T-helper 2 cell treated with Interferon-gamma antibody and Interleukin-4, amounts not matched to agents 5 μg/mL and 100 μg/mL, for 36 hours (primary cell): Measurements from ENCODE around the gene CBFA2T3.

ENCODE experiments used
- DNase-seq: peaks from one replicate; pipeline ENCODE4 v3.0.0; 2021; ENCODE audit warnings: low spot score
- H3K27ac Mint-ChIP-seq: one replicate; pipeline ENCODE4 v1.8.0; 2021; ENCODE audit warnings: mild to moderate bottlenecking, mixed read lengths
- H3K27me3 Mint-ChIP-seq: one replicate; pipeline ENCODE4 v1.8.0; 2021; ENCODE audit warnings: low read depth, mixed read lengths
- H3K36me3 Mint-ChIP-seq: one replicate; pipeline ENCODE4 v1.8.0; 2021; ENCODE audit warnings: low read depth, mixed read lengths
- H3K4me1 Mint-ChIP-seq: one replicate; pipeline ENCODE4 v1.8.0; 2021; ENCODE audit warnings: low read depth, mixed read lengths
- H3K4me3 Mint-ChIP-seq: one replicate; pipeline ENCODE4 v1.8.0; 2022; ENCODE audit warnings: mild to moderate bottlenecking, moderate library complexity, mixed read lengths
- H3K9me3 Mint-ChIP-seq: one replicate; pipeline ENCODE4 v1.8.0; 2021; ENCODE audit warnings: mixed read lengths

CBFA2T3 gene

GRCh38 chr16:88957887-88958577, 19.0 kb downstream of the CBFA2T3 start:
- Mint-ChIP-seq H3K4me1 (peaks cover 13% of the 10 kb centered on the region), H3K27ac (peak overlapping the region; percentile 70), H3K36me3 (no peaks in the 10 kb centered on the region), H3K9me3 (no peaks in the 10 kb centered on the region), H3K4me3 (peak overlapping the region; percentile 74), H3K27me3 (peaks cover 13% of the 10 kb centered on the region)
- peak; percentile 15 for DNase-seq

- Mint-ChIP-seq H3K4me3 (peak overlapping the region; percentile 74), H3K4me1 (peaks cover 13% of the 10 kb centered on the region), H3K36me3 (no peaks in the 10 kb centered on the region), H3K27ac (peak overlapping the region; percentile 70), H3K27me3 (peaks cover 13% of the 10 kb centered on the region), H3K9me3 (no peaks in the 10 kb centered on the region)
- DNase-seq = no peak
Observed at GRCh38 chr16:88957433-88957767, 19.6 kb downstream of the CBFA2T3 start.

- no peaks in the 10 kb centered on the region for H3K9me3 Mint-ChIP-seq
- peaks cover 13% of the 10 kb centered on the region for H3K4me1 Mint-ChIP-seq
- DNase-seq = no peak
- peak overlapping the region; percentile 35 for H3K27ac Mint-ChIP-seq
- no peak overlapping the region for H3K4me3 Mint-ChIP-seq
- H3K27me3 Mint-ChIP-seq = peaks cover 13% of the 10 kb centered on the region
- no peaks in the 10 kb centered on the region for H3K36me3 Mint-ChIP-seq
Observed at GRCh38 chr16:88956546-88957432, 20.2 kb downstream of the CBFA2T3 start.

GRCh38 chr16:88955906-88956305, 21.1 kb downstream of the CBFA2T3 start:
- H3K36me3 Mint-ChIP-seq = no peaks in the 10 kb centered on the region

GRCh38 chr16:88953003-88953690, 23.9 kb downstream of the CBFA2T3 start:
- Mint-ChIP-seq H3K4me1 (peaks cover 13% of the 10 kb centered on the region), H3K36me3 (no peaks in the 10 kb centered on the region), H3K27ac (no peak overlapping the region), H3K27me3 (peaks cover 8% of the 10 kb centered on the region), H3K9me3 (no peaks in the 10 kb centered on the region), H3K4me3 (no peak overlapping the region)
- DNase-seq = no peak

More at GRCh38 chr16:88955906-88956305, 21.1 kb downstream of the CBFA2T3 start:
- Mint-ChIP-seq H3K4me3 (no peak overlapping the region), H3K4me1 (peaks cover 13% of the 10 kb centered on the region), H3K9me3 (no peaks in the 10 kb centered on the region), H3K27me3 (peaks cover 13% of the 10 kb centered on the region), H3K27ac (no peak overlapping the region)
- DNase-seq = no peak

GRCh38 chr16:88951989-88952388, 25.0 kb downstream of the CBFA2T3 start:
- Mint-ChIP-seq H3K27ac (no peak overlapping the region), H3K4me3 (no peak overlapping the region), H3K4me1 (peaks cover 1% of the 10 kb centered on the region)

GRCh38 chr16:88951501-88951900, 25.5 kb downstream of the CBFA2T3 start:
- H3K27ac Mint-ChIP-seq = no peak overlapping the region
- H3K4me1 Mint-ChIP-seq = no peaks in the 10 kb centered on the region
- H3K27me3 Mint-ChIP-seq = peaks cover 2% of the 10 kb centered on the region
- H3K4me3 Mint-ChIP-seq = no peak overlapping the region
- DNase-seq = no peak
- H3K36me3 Mint-ChIP-seq = no peaks in the 10 kb centered on the region
- H3K9me3 Mint-ChIP-seq = no peaks in the 10 kb centered on the region

More at GRCh38 chr16:88951989-88952388, 25.0 kb downstream of the CBFA2T3 start:
- H3K9me3 Mint-ChIP-seq = no peaks in the 10 kb centered on the region
- no peak for DNase-seq
- H3K27me3 Mint-ChIP-seq = peaks cover 2% of the 10 kb centered on the region
- H3K36me3 Mint-ChIP-seq = no peaks in the 10 kb centered on the region

GRCh38 chr16:88948781-88949490, 28.1 kb downstream of the CBFA2T3 start:
- Mint-ChIP-seq H3K4me1 (no peaks in the 10 kb centered on the region), H3K27ac (no peak overlapping the region), H3K9me3 (no peaks in the 10 kb centered on the region), H3K36me3 (no peaks in the 10 kb centered on the region), H3K4me3 (no peak overlapping the region), H3K27me3 (peaks cover 9% of the 10 kb centered on the region)
- no peak for DNase-seq

GRCh38 chr16:88945473-88945872, 31.5 kb downstream of the CBFA2T3 start:
- Mint-ChIP-seq H3K36me3 (no peaks in the 10 kb centered on the region), H3K4me3 (no peak overlapping the region), H3K4me1 (no peaks in the 10 kb centered on the region), H3K9me3 (no peaks in the 10 kb centered on the region), H3K27ac (no peak overlapping the region), H3K27me3 (peaks cover 23% of the 10 kb centered on the region)
- no peak for DNase-seq

- H3K9me3 Mint-ChIP-seq = no peaks in the 10 kb centered on the region
Observed at GRCh38 chr16:88943741-88944140, 33.3 kb downstream of the CBFA2T3 start.

GRCh38 chr16:88943131-88943664, 33.8 kb downstream of the CBFA2T3 start:
- H3K4me1 Mint-ChIP-seq = no peaks in the 10 kb centered on the region
- H3K4me3 Mint-ChIP-seq = no peak overlapping the region
- H3K9me3 Mint-ChIP-seq = no peaks in the 10 kb centered on the region
- H3K27ac Mint-ChIP-seq = no peak overlapping the region
- peaks cover 32% of the 10 kb centered on the region for H3K27me3 Mint-ChIP-seq
- H3K36me3 Mint-ChIP-seq = no peaks in the 10 kb centered on the region
- DNase-seq = no peak

More at GRCh38 chr16:88943741-88944140, 33.3 kb downstream of the CBFA2T3 start:
- no peak overlapping the region for H3K4me3 Mint-ChIP-seq
- no peak for DNase-seq
- H3K27me3 Mint-ChIP-seq = peaks cover 32% of the 10 kb centered on the region
- no peaks in the 10 kb centered on the region for H3K36me3 Mint-ChIP-seq
- no peak overlapping the region for H3K27ac Mint-ChIP-seq
- H3K4me1 Mint-ChIP-seq = no peaks in the 10 kb centered on the region

- Mint-ChIP-seq H3K27ac (no peak overlapping the region), H3K4me1 (no peaks in the 10 kb centered on the region), H3K4me3 (peak overlapping the region; percentile 49), H3K9me3 (no peaks in the 10 kb centered on the region), H3K36me3 (no peaks in the 10 kb centered on the region), H3K27me3 (peaks cover 37% of the 10 kb centered on the region)
- DNase-seq = peak; percentile 35
Observed at GRCh38 chr16:88941913-88942909, 34.8 kb downstream of the CBFA2T3 start.
